KBM-7 (cell line): ENCODE data around the gene L3MBTL4.
A peak's percentile ranks its signal among the peaks of the same experiment; 100 is the strongest.
"Not testable (repeated sequence)": the region's sequence is repeated elsewhere in the genome, so short reads cannot be mapped to it uniquely, and the experiment has no call there.

Experiments used
- DNase-seq: peaks from one replicate; pipeline ENCODE4 v3.0.0-alpha.2; 2015
- in situ Hi-C: fragments of 300-500 bp; cut with MboI; formaldehyde crosslinking; loops from 2 replicates; pipeline ENCODE4 v1.14.3; 2020; ENCODE audit warnings: low sequenced_read_pairs, low pct_unique_long_range_greater_than_20kb, mixed read lengths

L3MBTL4 gene

GRCh38 chr18:6327485-6327884 is 87.2 kb downstream of the L3MBTL4 start:
- no peak for DNase-seq
- in situ Hi-C loops, result no loop called here

- in situ Hi-C loops, result no loop called here
Measured at GRCh38 chr18:6326566-6326965, 88.1 kb downstream of the L3MBTL4 start.

GRCh38 chr18:6323319-6323889 is 91.3 kb downstream of the L3MBTL4 start:
- in situ Hi-C loops, result no loop called here
- no peak for DNase-seq

More at GRCh38 chr18:6326566-6326965, 88.1 kb downstream of the L3MBTL4 start:
- DNase-seq, result no peak

- in situ Hi-C loops, result no loop called here
- DNase-seq, result no peak
Measured at GRCh38 chr18:6315517-6316331, 99.0 kb downstream of the L3MBTL4 start.

- DNase-seq, result no peak
- in situ Hi-C loops, result no loop called here
Measured at GRCh38 chr18:6313415-6313814, 101.3 kb downstream of the L3MBTL4 start.

- in situ Hi-C loops, result no loop called here
- no peak for DNase-seq
Measured at GRCh38 chr18:6311456-6312215, 103.1 kb downstream of the L3MBTL4 start.

GRCh38 chr18:6310714-6311113 is 104.0 kb downstream of the L3MBTL4 start:
- no peak for DNase-seq
- in situ Hi-C loops, result no loop called here

- DNase-seq, result no peak
- in situ Hi-C loops, result no loop called here
Measured at GRCh38 chr18:6297875-6298274, 116.8 kb downstream of the L3MBTL4 start.

- DNase-seq, result peak; percentile 29
- in situ Hi-C loops, result no loop called here
Measured at GRCh38 chr18:6294148-6294784, 120.4 kb downstream of the L3MBTL4 start.

- in situ Hi-C loops, result no loop called here
Measured at GRCh38 chr18:6289843-6290242, 124.9 kb downstream of the L3MBTL4 start.

GRCh38 chr18:6286585-6286984 is 128.1 kb downstream of the L3MBTL4 start:
- in situ Hi-C loops, result no loop called here
- DNase-seq, result no peak

More at GRCh38 chr18:6289843-6290242, 124.9 kb downstream of the L3MBTL4 start:
- no peak for DNase-seq

GRCh38 chr18:6284761-6285160 is 129.9 kb downstream of the L3MBTL4 start:
- no peak for DNase-seq
- in situ Hi-C loops, result no loop called here

- in situ Hi-C loops, result no loop called here
Measured at GRCh38 chr18:6284300-6284699, 130.4 kb downstream of the L3MBTL4 start.

GRCh38 chr18:6281874-6282273 is 132.8 kb downstream of the L3MBTL4 start:
- in situ Hi-C loops, result no loop called here
- DNase-seq, result no peak

More at GRCh38 chr18:6284300-6284699, 130.4 kb downstream of the L3MBTL4 start:
- no peak for DNase-seq

GRCh38 chr18:6280211-6280743 is 134.4 kb downstream of the L3MBTL4 start:
- no peak for DNase-seq
- in situ Hi-C loops, result no loop called here

- DNase-seq, result no peak
- in situ Hi-C loops, result no loop called here
Measured at GRCh38 chr18:6279308-6279707, 135.4 kb downstream of the L3MBTL4 start.

- in situ Hi-C loops, result no loop called here
- DNase-seq, result no peak
Measured at GRCh38 chr18:6273423-6273822, 141.3 kb downstream of the L3MBTL4 start.

GRCh38 chr18:6272144-6272543 is 142.6 kb downstream of the L3MBTL4 start:
- DNase-seq, in situ Hi-C loops: not testable (repeated sequence)

GRCh38 chr18:6271585-6271984 is 143.1 kb downstream of the L3MBTL4 start:
- in situ Hi-C loops, result no loop called here
- no peak for DNase-seq
